Measurements from ENCODE around the gene AGRN.

- TF ChIP-seq, protein P1, sequence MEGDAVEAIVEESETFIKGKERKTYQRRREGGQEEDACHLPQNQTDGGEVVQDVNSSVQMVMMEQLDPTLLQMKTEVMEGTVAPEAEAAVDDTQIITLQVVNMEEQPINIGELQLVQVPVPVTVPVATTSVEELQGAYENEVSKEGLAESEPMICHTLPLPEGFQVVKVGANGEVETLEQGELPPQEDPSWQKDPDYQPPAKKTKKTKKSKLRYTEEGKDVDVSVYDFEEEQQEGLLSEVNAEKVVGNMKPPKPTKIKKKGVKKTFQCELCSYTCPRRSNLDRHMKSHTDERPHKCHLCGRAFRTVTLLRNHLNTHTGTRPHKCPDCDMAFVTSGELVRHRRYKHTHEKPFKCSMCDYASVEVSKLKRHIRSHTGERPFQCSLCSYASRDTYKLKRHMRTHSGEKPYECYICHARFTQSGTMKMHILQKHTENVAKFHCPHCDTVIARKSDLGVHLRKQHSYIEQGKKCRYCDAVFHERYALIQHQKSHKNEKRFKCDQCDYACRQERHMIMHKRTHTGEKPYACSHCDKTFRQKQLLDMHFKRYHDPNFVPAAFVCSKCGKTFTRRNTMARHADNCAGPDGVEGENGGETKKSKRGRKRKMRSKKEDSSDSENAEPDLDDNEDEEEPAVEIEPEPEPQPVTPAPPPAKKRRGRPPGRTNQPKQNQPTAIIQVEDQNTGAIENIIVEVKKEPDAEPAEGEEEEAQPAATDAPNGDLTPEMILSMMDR (conservative IDR thresholded peaks at IDR 0.05) = no peak
- TF ChIP-seq ZFX (IDR thresholded peaks at IDR 0.05) = no peak
Observed at GRCh38 chr1:991895-992294, 28.0 kb upstream of the AGRN start.
